Measurements from ENCODE around the gene YWHAE. TPM values are rescaled to one million over a fixed set of nuclear protein-coding genes. Genes with fewer than 3 reads are reported as not detected.

Gene YWHAE
- total RNA-seq, 1 experiment from 2014 or later: 1,404 TPM

- no peak for DNase-seq (ENCODE audit: low spot score)
- intact Hi-C loops (cut with micrococcal nuclease; ENCODE audit: unreplicated experiment): no loop called here
- Histone ChIP-seq H3K36me3 (ENCODE audit: insufficient read depth, low read length, poor library complexity, severe bottlenecking) (no peaks in the 10 kb centered on the region), H3K4me3 (ENCODE audit: low read depth, low read length, poor library complexity, severe bottlenecking) (no peak overlapping the region), H3K4me1 (ENCODE audit: insufficient read depth, low read length, poor library complexity, severe bottlenecking) (no peaks in the 10 kb centered on the region), H3K9me3 (ENCODE audit: low read depth, low read length, poor library complexity, severe bottlenecking) (no peaks in the 10 kb centered on the region), H3K27me3 (replicated peaks; ENCODE audit: insufficient read depth, low read depth, low read length, poor library complexity) (no peaks in the 10 kb centered on the region), H3K27ac (ENCODE audit: low read depth, low read length, poor library complexity, severe bottlenecking) (no peak overlapping the region)
- no TSS peak for BruUV-seq (replicated peaks)
- ChIA-PET CTCF (no interaction called here), POLR2A (ENCODE audit: low non-redundant PET) (no interaction called here)
- no peak for TF ChIP-seq EZH2 (IDR thresholded peaks at IDR 0.05; ENCODE audit: borderline replicate concordance, low read depth, low read length, poor library complexity, severe bottlenecking)
Observed at GRCh38 chr17:1325766-1326165, 74.3 kb downstream of the YWHAE start.

- CTCF ChIA-PET: interaction anchor here (0.7 kb wide), 1 partner anchor 139 kb away, joined by 5 read pairs; no protein-coding TSS in a partner anchor
Observed at GRCh38 chr17:1324201-1324771, 75.7 kb downstream of the YWHAE start.

GRCh38 chr17:1323336-1323735 is 76.7 kb downstream of the YWHAE start:
- ChIA-PET POLR2A (ENCODE audit: low non-redundant PET) (no interaction called here), CTCF (interaction anchor here (0.7 kb wide), 1 partner anchor 138 kb away, joined by 5 read pairs; no protein-coding TSS in a partner anchor)
- no peaks in the 10 kb centered on the region for H3K9me3 ChIP-seq (ENCODE audit: low read depth, low read length, poor library complexity, severe bottlenecking)
- no TSS peak for BruUV-seq (replicated peaks)
- no peaks in the 10 kb centered on the region for H3K36me3 ChIP-seq (ENCODE audit: insufficient read depth, low read length, poor library complexity, severe bottlenecking)
- no peaks in the 10 kb centered on the region for H3K27me3 ChIP-seq (replicated peaks; ENCODE audit: insufficient read depth, low read depth, low read length, poor library complexity)
- H3K4me3 ChIP-seq (ENCODE audit: low read depth, low read length, poor library complexity, severe bottlenecking): no peak overlapping the region
- H3K27ac ChIP-seq (ENCODE audit: low read depth, low read length, poor library complexity, severe bottlenecking): no peak overlapping the region
- TF ChIP-seq CTCF (conservative IDR thresholded peaks at IDR 0.05; ENCODE audit: low read depth, low read length): no peak
- no peak for TF ChIP-seq EZH2 (IDR thresholded peaks at IDR 0.05; ENCODE audit: borderline replicate concordance, low read depth, low read length, poor library complexity, severe bottlenecking)
- DNase-seq (ENCODE audit: low spot score): no peak
- intact Hi-C loops (cut with micrococcal nuclease; ENCODE audit: unreplicated experiment): no loop called here
- no peaks in the 10 kb centered on the region for H3K4me1 ChIP-seq (ENCODE audit: insufficient read depth, low read length, poor library complexity, severe bottlenecking)

More at GRCh38 chr17:1324201-1324771, 75.7 kb downstream of the YWHAE start:
- TF ChIP-seq EZH2 (IDR thresholded peaks at IDR 0.05; ENCODE audit: borderline replicate concordance, low read depth, low read length, poor library complexity, severe bottlenecking) (no peak), CTCF (conservative IDR thresholded peaks at IDR 0.05; ENCODE audit: low read depth, low read length) (no peak)
- BruUV-seq (replicated peaks): no TSS peak
- no peaks in the 10 kb centered on the region for H3K9me3 ChIP-seq (ENCODE audit: low read depth, low read length, poor library complexity, severe bottlenecking)
- DNase-seq (ENCODE audit: low spot score): no peak
- H3K27me3 ChIP-seq (replicated peaks; ENCODE audit: insufficient read depth, low read depth, low read length, poor library complexity): no peaks in the 10 kb centered on the region
- H3K4me3 ChIP-seq (ENCODE audit: low read depth, low read length, poor library complexity, severe bottlenecking): no peak overlapping the region
- intact Hi-C loops (cut with micrococcal nuclease; ENCODE audit: unreplicated experiment): no loop called here
- H3K36me3 ChIP-seq (ENCODE audit: insufficient read depth, low read length, poor library complexity, severe bottlenecking): no peaks in the 10 kb centered on the region
- no peaks in the 10 kb centered on the region for H3K4me1 ChIP-seq (ENCODE audit: insufficient read depth, low read length, poor library complexity, severe bottlenecking)
- H3K27ac ChIP-seq (ENCODE audit: low read depth, low read length, poor library complexity, severe bottlenecking): no peak overlapping the region
- POLR2A ChIA-PET (ENCODE audit: low non-redundant PET): no interaction called here

GRCh38 chr17:1322480-1322879 is 77.5 kb downstream of the YWHAE start:
- no peak overlapping the region for H3K27ac ChIP-seq (ENCODE audit: low read depth, low read length, poor library complexity, severe bottlenecking)
- H3K27me3 ChIP-seq (replicated peaks; ENCODE audit: insufficient read depth, low read depth, low read length, poor library complexity): no peaks in the 10 kb centered on the region
- POLR2A ChIA-PET (ENCODE audit: low non-redundant PET): no interaction called here
- DNase-seq (ENCODE audit: low spot score): no peak
- intact Hi-C loops (cut with micrococcal nuclease; ENCODE audit: unreplicated experiment): no loop called here
- H3K9me3 ChIP-seq (ENCODE audit: low read depth, low read length, poor library complexity, severe bottlenecking): no peaks in the 10 kb centered on the region
- BruUV-seq (replicated peaks): no TSS peak
- no peak overlapping the region for H3K4me3 ChIP-seq (ENCODE audit: low read depth, low read length, poor library complexity, severe bottlenecking)
- H3K36me3 ChIP-seq (ENCODE audit: insufficient read depth, low read length, poor library complexity, severe bottlenecking): no peaks in the 10 kb centered on the region
- no peak for TF ChIP-seq EZH2 (IDR thresholded peaks at IDR 0.05; ENCODE audit: borderline replicate concordance, low read depth, low read length, poor library complexity, severe bottlenecking)
- no peak for TF ChIP-seq CTCF (conservative IDR thresholded peaks at IDR 0.05; ENCODE audit: low read depth, low read length)
- no peaks in the 10 kb centered on the region for H3K4me1 ChIP-seq (ENCODE audit: insufficient read depth, low read length, poor library complexity, severe bottlenecking)
- CTCF ChIA-PET: interaction anchor here (1.4 kb wide), 1 partner anchor 10 kb away, joined by 3 read pairs; no protein-coding TSS in a partner anchor

Data from A673 (cell line).